ENCODE data around the gene ANTXR1.

ANTXR1 gene

DNA sequence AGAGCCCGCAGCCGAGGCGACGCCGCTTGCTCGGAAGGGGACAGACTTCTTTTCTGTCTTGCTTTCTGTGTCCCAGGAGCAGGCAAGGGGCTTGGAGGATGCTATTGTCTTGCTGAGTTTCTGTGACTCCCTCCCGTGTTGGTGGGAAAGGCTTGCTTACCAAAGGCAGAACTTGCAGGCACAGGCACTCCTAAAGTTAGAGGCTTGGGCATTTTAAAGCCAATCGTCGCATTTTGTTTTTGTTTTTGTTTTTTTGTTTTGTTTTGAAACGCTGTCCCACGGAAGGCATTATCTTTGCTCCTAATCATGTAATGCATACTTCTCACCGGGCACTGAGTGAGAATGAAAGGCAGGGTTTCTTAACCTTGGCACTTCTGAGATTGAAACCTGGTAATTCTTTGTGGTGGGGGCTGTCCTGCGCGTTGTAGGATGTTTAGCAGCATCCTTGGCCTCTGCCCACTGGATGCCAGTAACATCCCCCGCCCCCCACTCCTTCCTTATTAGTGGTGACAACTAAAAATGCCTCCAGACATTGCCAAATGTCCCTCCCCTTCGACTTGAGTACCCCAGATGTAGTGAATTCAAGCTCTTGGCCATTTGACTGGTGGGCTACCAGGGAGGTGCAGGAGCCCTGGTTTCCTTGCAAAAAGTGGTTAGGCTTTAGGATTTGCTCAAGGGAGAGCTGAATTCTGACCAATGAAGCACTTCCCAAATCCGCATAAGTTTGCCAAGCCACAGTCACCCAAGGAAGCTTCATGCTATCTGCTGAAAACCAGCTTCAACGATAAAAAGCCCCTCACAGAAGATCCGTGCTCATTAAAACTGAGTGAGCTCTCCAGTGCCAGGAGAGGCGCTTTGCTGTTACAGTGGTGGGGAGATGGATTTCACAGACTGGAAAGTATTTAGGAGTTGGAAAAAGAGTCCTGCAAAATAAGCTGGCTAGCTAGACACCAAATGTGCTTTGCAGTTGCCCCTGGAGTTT, 1.2 kb downstream of the ANTXR1 start:
- peak overlapping the region; percentile 99 for H2AFZ ChIP-seq (ENCODE audit: low read depth, low read length)
- peak overlapping the region; percentile 88 to 99 for H3K4me3 ChIP-seq (ENCODE audit: low read depth in 1 of 2, low read length in 2 of 2)
- H3K36me3 ChIP-seq (ENCODE audit: insufficient read depth, low read length): no peaks in the 10 kb centered on the region; the same call in 1 of the 2 replicates
- peak overlapping the region; percentile 76 for H3K27ac ChIP-seq (ENCODE audit: low read length)
- TF ChIP-seq EZH2 (IDR thresholded peaks at IDR 0.05; ENCODE audit: borderline replicate concordance, low read depth, low read length, severe bottlenecking): no peak
- no peak for TF ChIP-seq CTCF (IDR thresholded peaks at IDR 0.05; ENCODE audit: borderline replicate concordance, extremely low read depth, low read length, poor library complexity, severe bottlenecking)
- H3K27me3 ChIP-seq (ENCODE audit: insufficient read depth, low read length, poor library complexity): peaks cover 5% of the 10 kb centered on the region
- H3K79me2 ChIP-seq (ENCODE audit: insufficient read depth, low read length): peaks cover 41% of the 10 kb centered on the region
- no peak; the same call in 2 of the 3 replicates for ATAC-seq (ENCODE audit: insufficient read depth, low read depth)
- H4K20me1 ChIP-seq (ENCODE audit: insufficient read depth, low read length): peaks cover 10% of the 10 kb centered on the region; the same call in 1 of the 2 replicates
- H3K9ac ChIP-seq (ENCODE audit: low read depth, low read length): peak overlapping the region; percentile 90
- peak overlapping the region; percentile 91 for H3K4me2 ChIP-seq (ENCODE audit: insufficient read depth, low read length)
- peaks cover 24% of the 10 kb centered on the region for H3K4me1 ChIP-seq (ENCODE audit: insufficient read depth, low read length)
- DNase-seq: peak; percentile 36
- no peaks in the 10 kb centered on the region for H3K9me3 ChIP-seq (ENCODE audit: insufficient read depth, low read length, severe bottlenecking)

DNA sequence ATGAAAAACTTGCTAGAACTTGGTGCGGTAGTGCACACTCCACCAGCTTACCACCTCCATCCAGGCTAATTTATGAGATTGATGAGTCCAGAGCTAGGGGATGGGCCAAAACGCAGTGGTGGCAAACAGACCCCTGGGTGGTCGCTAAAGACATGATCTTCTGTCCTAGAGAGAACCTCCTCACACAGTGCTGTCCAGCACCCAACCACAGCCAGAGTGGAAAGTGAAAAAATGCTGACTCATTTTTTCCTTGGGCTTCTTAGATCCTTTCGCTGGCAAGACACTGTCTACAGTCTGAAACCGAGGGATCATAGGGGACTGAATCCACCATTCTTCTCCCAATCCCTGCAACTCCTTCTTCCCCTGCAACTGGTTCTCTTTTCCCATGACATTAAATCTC, 4.1 kb downstream of the ANTXR1 start:
- Histone ChIP-seq H3K27me3 (ENCODE audit: insufficient read depth, low read length, poor library complexity) (peaks cover 5% of the 10 kb centered on the region), H3K27ac (ENCODE audit: low read length) (no peak overlapping the region), H4K20me1 (ENCODE audit: insufficient read depth, low read length) (peaks cover 10% of the 10 kb centered on the region; the same call in 1 of the 2 replicates), H3K36me3 (ENCODE audit: insufficient read depth, low read length) (no peaks in the 10 kb centered on the region; the same call in 1 of the 2 replicates), H3K9me3 (ENCODE audit: insufficient read depth, low read length, severe bottlenecking) (no peaks in the 10 kb centered on the region), H3K4me3 (ENCODE audit: low read depth in 1 of 2, low read length in 2 of 2) (no peak overlapping the region), H3K79me2 (ENCODE audit: insufficient read depth, low read length) (peaks cover 56% of the 10 kb centered on the region), H3K4me1 (ENCODE audit: insufficient read depth, low read length) (peaks cover 24% of the 10 kb centered on the region), H3K4me2 (ENCODE audit: insufficient read depth, low read length) (peak overlapping the region; percentile 25; the same call in 1 of the 2 replicates), H3K9ac (ENCODE audit: low read depth, low read length) (no peak overlapping the region), H2AFZ (ENCODE audit: low read depth, low read length) (no peak overlapping the region)
- ATAC-seq (ENCODE audit: insufficient read depth, low read depth) (no peak), DNase-seq (no peak)
- no peak for TF ChIP-seq EZH2 (IDR thresholded peaks at IDR 0.05; ENCODE audit: borderline replicate concordance, low read depth, low read length, severe bottlenecking)
- no peak for TF ChIP-seq CTCF (IDR thresholded peaks at IDR 0.05; ENCODE audit: borderline replicate concordance, extremely low read depth, low read length, poor library complexity, severe bottlenecking)

DNA sequence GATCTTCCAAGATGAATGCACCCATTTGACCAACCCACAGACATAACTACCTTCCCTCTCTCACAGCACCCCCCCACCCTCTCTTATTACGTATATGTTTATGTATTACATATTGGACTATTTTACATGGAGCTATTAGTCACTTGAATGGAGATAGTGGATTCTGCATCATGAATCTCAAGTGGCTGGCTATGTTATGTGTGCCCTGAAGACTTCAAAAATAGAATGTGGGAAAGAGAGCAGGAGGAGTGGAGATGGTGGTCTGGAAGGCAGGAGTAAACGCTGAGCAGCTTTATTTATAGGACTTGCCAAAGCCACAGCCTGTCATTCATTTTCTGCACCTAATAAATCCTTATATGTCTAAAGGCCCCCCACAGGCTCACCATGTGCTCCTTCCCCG, 4.9 kb downstream of the ANTXR1 start:
- Histone ChIP-seq H3K4me3 (ENCODE audit: low read depth in 1 of 2, low read length in 2 of 2) (no peak overlapping the region), H3K4me1 (ENCODE audit: insufficient read depth, low read length) (peaks cover 18% of the 10 kb centered on the region), H4K20me1 (ENCODE audit: insufficient read depth, low read length) (peaks cover 10% of the 10 kb centered on the region; the same call in 1 of the 2 replicates), H3K9ac (ENCODE audit: low read depth, low read length) (no peak overlapping the region), H3K4me2 (ENCODE audit: insufficient read depth, low read length) (no peak overlapping the region), H3K36me3 (ENCODE audit: insufficient read depth, low read length) (no peaks in the 10 kb centered on the region; the same call in 1 of the 2 replicates), H3K27ac (ENCODE audit: low read length) (no peak overlapping the region), H3K27me3 (ENCODE audit: insufficient read depth, low read length, poor library complexity) (no peaks in the 10 kb centered on the region), H3K79me2 (ENCODE audit: insufficient read depth, low read length) (peaks cover 62% of the 10 kb centered on the region), H3K9me3 (ENCODE audit: insufficient read depth, low read length, severe bottlenecking) (no peaks in the 10 kb centered on the region), H2AFZ (ENCODE audit: low read depth, low read length) (no peak overlapping the region)
- ATAC-seq (ENCODE audit: insufficient read depth, low read depth): no peak
- TF ChIP-seq EZH2 (IDR thresholded peaks at IDR 0.05; ENCODE audit: borderline replicate concordance, low read depth, low read length, severe bottlenecking) (no peak), CTCF (IDR thresholded peaks at IDR 0.05; ENCODE audit: borderline replicate concordance, extremely low read depth, low read length, poor library complexity, severe bottlenecking) (no peak)
- no peak for DNase-seq

Data from DND-41 (cell line).